ENCODE data around the gene UHMK1. TPM values are rescaled to one million over a fixed set of nuclear protein-coding genes. Genes with fewer than 3 reads are reported as not detected.
"Not testable (repeated sequence)": the region's sequence is repeated elsewhere in the genome, so short reads cannot be mapped to it uniquely, and the experiment has no call there.

UHMK1 gene
- total RNA-seq: 10 to 100 TPM; 63.2 to 78.9 TPM

GRCh38 chr1:162497723-162498495 lies at the start of gene UHMK1:
UHMK1 (plus strand) TSS chr1:162497818; CDS start chr1:162498001, 183 bp downstream.
- Mint-ChIP-seq H3K27ac (peak within 1 kb of the TSS; percentile 79 to 94), H3K4me3 (peak within 1 kb of the TSS; percentile 91), H3K36me3 (peaks cover 8% of the 10 kb centered on the region), H3K27me3 (peaks cover 0 to 1% of the 10 kb centered on the region in 2 donors), H3K4me1 (ENCODE audit: low read depth in 2 of 2) (peaks cover 9 to 21% of the 10 kb centered on the region in 2 donors), H3K9me3 (no peaks in the 10 kb centered on the region)
- DNase-seq (ENCODE audit: low spot score): peak; percentile 91
- ATAC-seq: peak; percentile 99

- ATAC-seq; DNase-seq (ENCODE audit: low spot score); H3K27me3 Mint-ChIP-seq; H3K36me3 Mint-ChIP-seq; H3K27ac Mint-ChIP-seq; H3K9me3 Mint-ChIP-seq; H3K4me1 Mint-ChIP-seq (ENCODE audit: low read depth in 2 of 2); H3K4me3 Mint-ChIP-seq: not testable (repeated sequence)
These were observed 43.3 kb upstream of the UHMK1 start for GRCh38 chr1:162454361-162454760.

- DNase-seq (ENCODE audit: low spot score) (no peak), ATAC-seq (no peak)
- Mint-ChIP-seq H3K27ac (no peak overlapping the region), H3K9me3 (no peaks in the 10 kb centered on the region), H3K36me3 (no peaks in the 10 kb centered on the region), H3K4me1 (ENCODE audit: low read depth in 2 of 2) (no peaks in the 10 kb centered on the region), H3K4me3 (no peak overlapping the region), H3K27me3 (peaks cover 0 to 5% of the 10 kb centered on the region in 2 donors)
These were observed 41.3 kb upstream of the UHMK1 start for GRCh38 chr1:162456323-162456722.

GRCh38 chr1:162458236-162458635 lies 39.4 kb upstream of the UHMK1 start:
- DNase-seq (ENCODE audit: low spot score) (no peak), ATAC-seq (no peak)
- Mint-ChIP-seq H3K4me1 (ENCODE audit: low read depth in 2 of 2) (no peaks in the 10 kb centered on the region), H3K36me3 (no peaks in the 10 kb centered on the region), H3K9me3 (no peaks in the 10 kb centered on the region), H3K4me3 (no peak overlapping the region), H3K27me3 (no peaks in the 10 kb centered on the region), H3K27ac (no peak overlapping the region)

GRCh38 chr1:162462425-162462824 lies 35.2 kb upstream of the UHMK1 start:
- H3K4me3 Mint-ChIP-seq; ATAC-seq; H3K27me3 Mint-ChIP-seq; H3K36me3 Mint-ChIP-seq; H3K4me1 Mint-ChIP-seq (ENCODE audit: low read depth in 2 of 2); H3K27ac Mint-ChIP-seq; H3K9me3 Mint-ChIP-seq; DNase-seq (ENCODE audit: low spot score): not testable (repeated sequence)

GRCh38 chr1:162463021-162463420 lies 34.6 kb upstream of the UHMK1 start:
- DNase-seq (ENCODE audit: low spot score) (no peak), ATAC-seq (no peak)
- Mint-ChIP-seq H3K36me3 (no peaks in the 10 kb centered on the region), H3K27ac (no peak overlapping the region), H3K27me3 (peaks cover 6% of the 10 kb centered on the region in 2 donors), H3K4me3 (no peak overlapping the region), H3K4me1 (ENCODE audit: low read depth in 2 of 2) (no peaks in the 10 kb centered on the region), H3K9me3 (no peaks in the 10 kb centered on the region)

- no peak overlapping the region for H3K4me3 Mint-ChIP-seq
These were observed 30.8 kb upstream of the UHMK1 start for GRCh38 chr1:162466797-162467196.

GRCh38 chr1:162470216-162470615 lies 27.4 kb upstream of the UHMK1 start:
- Mint-ChIP-seq H3K27ac (no peak overlapping the region), H3K4me1 (ENCODE audit: low read depth in 2 of 2) (no peaks in the 10 kb centered on the region), H3K36me3 (no peaks in the 10 kb centered on the region), H3K4me3 (no peak overlapping the region), H3K27me3 (peaks cover 6 to 10% of the 10 kb centered on the region in 2 donors), H3K9me3 (no peaks in the 10 kb centered on the region)
- DNase-seq (ENCODE audit: low spot score): no peak
- no peak for ATAC-seq

More at GRCh38 chr1:162466797-162467196, 30.8 kb upstream of the UHMK1 start:
- Mint-ChIP-seq H3K27ac (no peak overlapping the region), H3K27me3 (peaks cover 6 to 13% of the 10 kb centered on the region in 2 donors), H3K9me3 (no peaks in the 10 kb centered on the region), H3K4me1 (ENCODE audit: low read depth in 2 of 2) (no peaks in the 10 kb centered on the region), H3K36me3 (no peaks in the 10 kb centered on the region)
- DNase-seq (ENCODE audit: low spot score) (no peak), ATAC-seq (no peak)

- Mint-ChIP-seq H3K36me3 (no peaks in the 10 kb centered on the region), H3K9me3 (no peaks in the 10 kb centered on the region), H3K27ac (no peak overlapping the region), H3K4me1 (ENCODE audit: low read depth in 2 of 2) (no peaks in the 10 kb centered on the region), H3K27me3 (peaks cover 6 to 10% of the 10 kb centered on the region in 2 donors), H3K4me3 (no peak overlapping the region)
- ATAC-seq (no peak), DNase-seq (ENCODE audit: low spot score) (no peak)
These were observed 26.2 kb upstream of the UHMK1 start for GRCh38 chr1:162471290-162471853.

- no peak overlapping the region for H3K27ac Mint-ChIP-seq
- H3K4me3 Mint-ChIP-seq: no peak overlapping the region
- peaks cover 0 to 3% of the 10 kb centered on the region in 2 donors for H3K27me3 Mint-ChIP-seq
- H3K36me3 Mint-ChIP-seq: no peaks in the 10 kb centered on the region
- ATAC-seq (peak in 1 of 2 donors; percentile 20), DNase-seq (ENCODE audit: low spot score) (no peak)
- H3K9me3 Mint-ChIP-seq: no peaks in the 10 kb centered on the region
- H3K4me1 Mint-ChIP-seq (ENCODE audit: low read depth in 2 of 2): no peaks in the 10 kb centered on the region
These were observed 22.5 kb upstream of the UHMK1 start for GRCh38 chr1:162475089-162475488.

- ATAC-seq: no peak
These were observed 22.0 kb upstream of the UHMK1 start for GRCh38 chr1:162475539-162476185.

GRCh38 chr1:162476620-162477019 lies 21.0 kb upstream of the UHMK1 start:
- ATAC-seq: no peak
- no peaks in the 10 kb centered on the region for H3K9me3 Mint-ChIP-seq

More at GRCh38 chr1:162475539-162476185, 22.0 kb upstream of the UHMK1 start:
- Mint-ChIP-seq H3K4me3 (no peak overlapping the region), H3K36me3 (no peaks in the 10 kb centered on the region), H3K27ac (no peak overlapping the region), H3K4me1 (ENCODE audit: low read depth in 2 of 2) (no peaks in the 10 kb centered on the region), H3K9me3 (no peaks in the 10 kb centered on the region), H3K27me3 (peaks cover 0 to 3% of the 10 kb centered on the region in 2 donors)
- DNase-seq (ENCODE audit: low spot score): no peak

GRCh38 chr1:162485236-162485635 lies 12.4 kb upstream of the UHMK1 start:
- peaks cover 0 to 5% of the 10 kb centered on the region in 2 donors for H3K4me1 Mint-ChIP-seq (ENCODE audit: low read depth in 2 of 2)
- peaks cover 17 to 37% of the 10 kb centered on the region in 2 donors for H3K27me3 Mint-ChIP-seq
- no peaks in the 10 kb centered on the region for H3K36me3 Mint-ChIP-seq
- H3K27ac Mint-ChIP-seq: no peak overlapping the region
- ATAC-seq (no peak), DNase-seq (ENCODE audit: low spot score) (no peak)
- no peaks in the 10 kb centered on the region for H3K9me3 Mint-ChIP-seq
- no peak overlapping the region for H3K4me3 Mint-ChIP-seq

More at GRCh38 chr1:162476620-162477019, 21.0 kb upstream of the UHMK1 start:
- no peaks in the 10 kb centered on the region for H3K4me1 Mint-ChIP-seq (ENCODE audit: low read depth in 2 of 2)
- no peak for DNase-seq (ENCODE audit: low spot score)
- H3K27me3 Mint-ChIP-seq: peaks cover 0 to 2% of the 10 kb centered on the region in 2 donors
- H3K36me3 Mint-ChIP-seq: no peaks in the 10 kb centered on the region
- no peak overlapping the region for H3K4me3 Mint-ChIP-seq
- no peak overlapping the region for H3K27ac Mint-ChIP-seq

- Mint-ChIP-seq H3K27ac (no peak overlapping the region), H3K36me3 (no peaks in the 10 kb centered on the region), H3K4me3 (no peak overlapping the region), H3K9me3 (no peaks in the 10 kb centered on the region), H3K4me1 (ENCODE audit: low read depth in 2 of 2) (peaks cover 0 to 5% of the 10 kb centered on the region in 2 donors), H3K27me3 (peaks cover 21 to 40% of the 10 kb centered on the region in 2 donors)
- ATAC-seq: no peak
- DNase-seq (ENCODE audit: low spot score): no peak
These were observed 10.4 kb upstream of the UHMK1 start for GRCh38 chr1:162487241-162487640.
